Left kidney (tissue), 2 donors: Measurements from ENCODE around the gene LSAMP. TPM values are rescaled to one million over a fixed set of nuclear protein-coding genes. Genes with fewer than 3 reads are reported as not detected.
"Not testable (repeated sequence)": the region's sequence is repeated elsewhere in the genome, so short reads cannot be mapped to it uniquely, and the experiment has no call there.

ENCODE experiments used
- DNase-seq: peaks from one replicate; pipeline ENCODE4 v3.0.0-alpha.2; 2013
- polyA plus RNA-seq: library from polyadenylated mRNA; unstranded; fragments of 120-200 nt; gene quantifications from one replicate; pipeline ENCODE4 v1.2.1, GENCODE V29; 2013; ENCODE audit not compliant: insufficient read length

LSAMP gene
- polyA plus RNA-seq, 1 donor, result 14.2 TPM

- DNase-seq, result no peak
Measured at GRCh38 chr3:116103868-116104530, 341.3 kb downstream of the LSAMP start.

DNA sequence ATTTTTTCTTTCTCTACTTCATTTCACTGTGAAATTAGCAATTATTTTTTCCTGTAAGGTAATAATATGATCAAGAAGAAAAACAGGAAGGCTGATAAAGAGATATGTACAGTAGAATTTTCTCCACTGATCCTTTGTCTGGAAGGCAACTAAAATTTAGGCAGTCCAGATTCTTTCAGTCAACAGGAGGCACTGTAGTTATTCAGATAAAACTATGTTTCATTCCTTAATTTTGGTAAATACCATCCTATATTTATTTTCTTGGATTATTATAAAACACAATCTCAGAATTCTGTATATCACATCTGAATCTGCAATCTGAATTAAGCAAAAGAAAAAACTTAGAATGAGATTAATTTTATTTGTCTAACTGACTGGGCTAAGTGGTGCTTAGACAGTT is 343.2 kb downstream of the LSAMP start:
- DNase-seq, result no peak

DNA sequence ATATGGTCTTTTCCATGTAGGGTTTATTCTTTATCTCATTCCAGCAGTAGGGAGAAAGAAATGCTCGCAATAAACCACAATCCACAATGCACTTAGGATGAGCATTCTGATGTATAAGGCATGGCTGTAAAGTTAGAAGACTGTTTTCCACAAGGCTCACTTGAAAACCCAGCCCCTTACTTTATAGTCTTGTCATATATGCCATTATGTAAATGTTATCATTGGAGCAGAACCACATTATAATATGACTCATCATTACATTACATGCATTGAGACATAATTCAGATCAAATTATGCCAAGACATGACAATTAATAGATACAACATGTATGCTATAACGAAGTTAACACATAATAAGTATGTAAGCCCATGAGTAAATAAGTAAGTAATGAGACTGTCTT is 348.1 kb downstream of the LSAMP start:
- no peak for DNase-seq

DNA sequence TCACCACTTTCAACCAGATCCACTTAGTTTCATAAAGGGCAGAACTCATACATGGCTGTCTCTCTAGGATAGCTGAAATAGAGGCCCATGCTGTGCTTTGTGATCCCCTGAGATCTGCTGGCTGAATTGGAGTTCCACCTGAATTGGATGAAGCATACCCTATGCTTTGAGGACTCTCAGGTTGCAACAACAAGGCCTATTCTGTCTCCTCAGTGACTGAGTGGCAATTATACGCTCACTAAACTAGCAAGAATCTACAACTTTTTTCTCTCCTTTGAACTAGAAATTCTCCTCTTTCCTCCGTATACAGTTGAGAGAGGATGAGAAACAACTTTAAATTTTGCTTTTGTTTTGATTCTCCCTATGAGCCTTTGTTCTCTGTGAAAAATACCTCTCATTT is 348.7 kb downstream of the LSAMP start:
- DNase-seq, result peak; percentile 12

DNA sequence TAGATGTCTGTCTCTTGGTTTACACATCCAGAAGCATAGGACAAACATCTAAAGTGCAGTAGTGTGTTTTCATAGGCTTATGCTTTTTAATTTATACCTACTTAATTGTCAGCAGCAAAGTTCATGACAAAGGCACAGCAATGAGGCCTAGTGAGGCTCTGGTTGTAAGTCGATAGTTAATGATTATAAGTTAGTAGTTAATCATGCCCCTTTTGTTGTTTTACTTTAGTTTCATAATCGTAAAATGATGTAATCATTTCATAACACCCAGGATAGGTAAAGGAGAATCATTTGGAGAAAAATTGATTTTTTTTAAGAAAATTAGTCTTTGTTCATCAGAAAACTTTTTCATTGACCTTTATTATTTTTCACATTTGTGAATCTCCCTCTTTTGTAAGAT is 351.9 kb downstream of the LSAMP start:
- no peak for DNase-seq

DNA sequence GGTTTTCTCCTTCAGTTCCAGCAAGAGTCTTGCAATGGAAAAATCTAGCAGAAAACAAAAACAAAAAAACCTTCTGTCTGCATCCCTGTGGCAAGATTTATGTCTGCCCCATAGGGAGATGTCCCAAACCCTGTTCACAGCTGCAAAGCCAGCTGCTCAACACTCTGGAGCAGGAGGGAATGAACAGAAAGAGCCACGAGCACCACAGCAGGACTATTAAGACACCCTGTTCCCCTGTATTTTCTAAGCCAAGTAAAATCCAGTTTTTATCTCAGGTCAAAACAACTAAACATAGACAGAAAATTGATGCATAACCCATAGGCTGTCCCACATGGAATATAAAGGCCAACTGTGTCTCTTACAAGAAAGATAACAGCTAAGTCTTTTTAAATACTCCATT is 357.9 kb downstream of the LSAMP start:
- peak; percentile 20 for DNase-seq

DNA sequence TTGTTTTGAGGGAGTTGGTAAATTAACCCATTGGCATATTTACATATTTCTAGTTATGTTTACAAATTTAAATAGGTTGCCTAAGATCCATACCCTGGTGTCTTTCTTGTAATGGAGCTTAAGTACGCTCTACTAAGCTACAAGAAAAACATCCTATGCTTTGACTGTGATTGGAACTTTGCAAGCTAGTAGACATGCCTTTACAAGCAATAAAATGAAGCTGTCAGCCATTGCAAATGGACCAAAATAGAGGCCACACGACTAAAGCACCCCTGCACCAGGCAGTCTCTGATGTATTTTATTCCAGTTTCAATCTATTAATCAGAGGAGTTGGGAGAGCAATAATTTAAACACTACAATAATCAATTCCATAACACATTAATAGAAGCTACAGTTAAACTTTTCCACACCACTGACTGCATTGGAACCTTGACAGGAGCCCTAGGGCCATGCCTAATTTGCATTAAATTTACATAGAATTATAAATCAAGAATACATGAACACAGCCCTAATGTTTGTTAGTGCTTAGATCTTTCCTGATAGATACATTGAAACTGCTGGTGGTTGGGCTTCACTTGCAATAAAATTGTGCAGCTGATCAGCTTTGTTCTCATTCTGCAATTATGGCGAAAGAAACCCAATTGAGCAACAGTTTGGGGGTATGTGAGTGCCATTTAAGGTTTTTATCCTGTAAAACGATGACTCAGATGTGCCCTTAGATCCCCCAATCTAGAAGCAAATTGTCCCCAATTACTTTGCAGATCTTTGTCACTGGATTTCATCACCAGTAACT is 360.1 kb downstream of the LSAMP start:
- no peak for DNase-seq

DNA sequence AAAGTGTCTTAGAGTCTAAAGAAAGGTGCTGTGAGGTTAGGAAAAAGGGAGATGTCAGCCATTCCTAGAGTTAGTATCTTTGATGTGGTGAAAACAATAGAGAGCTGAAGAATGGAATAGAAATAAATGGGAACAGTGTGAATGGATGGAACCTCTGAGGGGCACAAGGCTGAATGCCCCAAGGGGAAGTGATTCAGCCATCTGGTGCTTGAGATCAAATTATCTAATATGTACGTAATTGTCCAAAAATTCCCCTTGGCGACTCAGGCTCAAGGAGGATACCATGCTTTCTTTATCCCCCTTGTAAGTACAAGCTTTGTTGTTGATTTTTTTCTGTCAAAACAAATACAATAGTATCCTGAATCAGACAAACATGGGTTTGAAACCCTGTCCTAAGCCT is 361.6 kb downstream of the LSAMP start:
- no peak for DNase-seq

- no peak for DNase-seq
Measured at GRCh38 chr3:116078561-116078960, 366.7 kb downstream of the LSAMP start.

DNA sequence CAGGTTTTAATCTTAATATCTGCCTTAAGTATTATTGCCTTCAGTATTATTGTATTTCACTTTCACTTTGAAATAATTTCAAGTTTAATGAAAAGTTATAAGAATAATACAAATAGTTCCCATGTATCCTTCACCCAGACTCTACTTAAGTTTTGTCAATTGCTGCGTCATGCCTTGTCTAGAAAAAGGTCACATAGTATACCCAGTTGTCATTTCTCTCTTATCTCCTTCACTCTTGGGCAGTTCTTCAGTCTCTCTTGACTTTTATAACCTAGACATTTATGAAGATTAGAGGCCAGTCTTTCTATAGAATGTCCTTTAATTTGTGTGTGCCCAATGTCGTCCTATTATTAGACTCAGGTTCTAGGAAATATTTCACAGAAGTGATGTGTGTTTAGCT is 367.7 kb downstream of the LSAMP start:
- no peak for DNase-seq

DNA sequence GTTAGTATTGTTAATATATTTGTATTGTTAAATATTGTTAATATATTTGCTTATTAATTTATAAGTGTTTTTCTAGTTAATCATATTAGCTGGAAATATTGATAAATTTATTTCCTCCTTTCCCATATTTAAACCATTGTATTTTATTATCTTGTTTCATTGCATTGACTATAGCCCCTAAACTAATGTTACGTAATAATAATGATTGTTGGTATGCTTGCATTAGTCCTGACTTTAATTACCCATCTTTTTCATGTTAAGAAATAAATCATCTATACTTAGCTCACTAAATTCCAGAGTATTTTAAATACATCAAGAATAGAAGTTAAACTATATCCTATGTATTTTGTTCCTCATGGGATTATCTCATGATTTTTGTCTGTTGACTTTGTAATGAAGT is 368.2 kb downstream of the LSAMP start:
- no peak for DNase-seq

- DNase-seq, result not testable (repeated sequence)
Measured at GRCh38 chr3:116070516-116071278, 374.6 kb downstream of the LSAMP start.

DNA sequence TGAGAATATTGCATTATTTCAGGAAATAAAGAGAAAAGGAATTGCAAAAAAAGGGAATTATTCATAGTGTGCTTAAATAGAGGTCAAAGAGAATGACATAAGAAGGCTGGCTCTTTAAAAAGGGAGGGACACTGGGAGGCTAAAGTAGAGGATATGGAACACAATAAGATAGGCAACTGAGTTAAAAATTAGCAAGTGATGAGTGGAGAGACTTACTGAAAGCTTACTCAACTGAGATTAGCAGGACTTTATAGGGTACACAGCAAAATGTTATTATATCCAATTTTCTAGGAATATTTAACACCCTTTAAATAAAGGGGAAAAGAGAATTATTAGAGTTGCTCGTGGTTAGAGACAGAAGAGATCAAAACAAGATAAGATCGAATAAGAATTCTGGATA is 375.2 kb downstream of the LSAMP start:
- no peak for DNase-seq

DNA sequence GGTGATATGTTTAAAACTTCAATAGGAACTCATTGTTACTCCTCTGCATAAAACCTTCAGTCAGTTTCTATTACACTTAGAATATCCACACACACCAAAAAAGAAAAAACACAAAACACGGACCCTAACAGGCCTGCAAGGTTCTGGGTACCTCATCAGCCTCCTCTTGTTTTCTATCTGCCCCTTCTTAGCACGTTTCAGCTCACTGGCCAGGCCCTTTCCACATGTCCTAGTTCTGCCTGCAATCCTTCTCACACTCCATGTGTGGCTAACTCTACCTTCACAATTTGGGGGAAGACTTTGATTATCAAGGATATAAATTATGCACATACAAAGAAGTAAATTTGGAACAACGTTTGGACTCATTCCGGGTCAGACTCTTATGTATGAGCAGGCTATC is 376.3 kb downstream of the LSAMP start:
- no peak for DNase-seq

GRCh38 chr3:116067326-116067725 is 378.0 kb downstream of the LSAMP start:
- DNase-seq, result no peak

- no peak for DNase-seq
Measured at GRCh38 chr3:116065501-116065900, 379.8 kb downstream of the LSAMP start.

- DNase-seq, result no peak
Measured at GRCh38 chr3:116064646-116065045, 380.6 kb downstream of the LSAMP start.

DNA sequence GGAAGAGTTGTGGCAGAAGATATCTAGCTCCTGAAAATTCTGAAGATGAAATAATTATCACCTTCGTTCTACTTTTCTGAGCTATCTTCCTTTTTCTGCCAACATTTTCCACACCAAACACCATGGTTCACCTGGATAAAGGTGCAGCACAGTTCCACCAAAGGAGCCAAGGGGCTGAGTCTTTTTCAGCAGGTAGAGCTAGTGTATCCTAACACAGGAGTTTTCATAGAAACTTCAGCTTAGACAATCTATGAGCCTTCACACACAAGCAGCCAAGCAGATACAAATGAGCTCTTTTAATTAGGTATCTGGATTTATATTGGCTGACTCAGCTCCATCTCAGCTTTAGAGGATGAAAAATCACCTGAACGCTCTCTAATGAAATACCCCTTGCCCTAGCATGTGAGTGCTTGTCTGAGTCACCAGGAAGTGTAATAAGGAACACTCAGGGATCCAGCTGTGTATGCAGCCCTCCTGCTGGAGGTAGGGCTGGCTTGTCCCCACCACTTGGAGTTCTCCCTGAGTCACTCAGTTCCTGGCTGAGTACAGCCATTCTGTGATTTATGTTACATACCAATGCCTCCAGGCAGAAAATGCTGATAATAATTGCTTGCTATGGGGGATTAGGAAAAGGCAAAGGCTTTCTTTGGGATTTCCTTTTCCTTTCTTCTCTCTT is 385.7 kb downstream of the LSAMP start:
- peak; percentile 27 for DNase-seq

DNA sequence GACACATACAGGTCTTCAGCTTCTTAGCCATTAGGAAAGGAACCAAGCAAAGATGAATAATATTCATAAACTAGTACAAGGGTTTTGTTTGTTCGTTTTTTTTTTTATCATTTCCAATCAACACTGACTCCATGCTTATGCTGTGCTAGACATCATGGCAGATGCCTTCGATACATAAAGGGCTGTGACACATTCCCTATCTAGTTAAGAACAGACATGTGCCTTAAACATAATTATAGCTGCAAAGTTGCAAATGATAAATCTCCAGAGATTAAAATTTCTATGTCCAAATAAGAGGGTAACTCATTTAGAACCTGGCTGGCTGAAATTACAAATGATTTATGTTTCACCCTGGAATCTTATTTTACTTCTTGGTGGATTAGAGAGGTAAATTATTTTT is 386.4 kb downstream of the LSAMP start:
- DNase-seq, result no peak

DNA sequence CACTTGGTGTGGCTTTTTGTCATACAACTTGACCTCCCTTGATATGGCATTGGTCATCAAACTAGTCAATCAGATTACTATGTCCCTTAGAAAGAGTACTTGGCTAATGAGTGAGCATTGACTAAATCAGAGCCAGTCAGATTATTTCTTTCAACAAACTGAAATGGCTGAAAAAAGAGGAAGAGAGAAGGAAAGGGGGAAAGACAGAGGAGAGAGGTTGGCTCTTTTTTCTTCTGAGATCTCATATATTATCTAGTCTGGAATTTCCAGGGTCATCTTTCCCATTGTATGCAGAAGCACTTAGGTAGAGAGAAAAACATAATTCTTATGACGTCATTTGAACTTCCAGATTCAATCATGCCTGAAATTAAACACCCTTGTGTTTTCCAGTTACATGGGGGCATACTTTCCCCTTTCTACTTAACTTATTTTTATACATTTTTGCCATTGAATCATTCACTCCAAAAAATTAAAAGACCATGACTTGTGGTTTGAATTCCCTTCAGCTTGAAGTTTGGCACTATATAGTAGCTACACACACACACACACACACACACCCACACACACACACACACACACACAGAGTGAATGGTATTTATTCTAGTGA is 387.8 kb downstream of the LSAMP start:
- no peak for DNase-seq

DNA sequence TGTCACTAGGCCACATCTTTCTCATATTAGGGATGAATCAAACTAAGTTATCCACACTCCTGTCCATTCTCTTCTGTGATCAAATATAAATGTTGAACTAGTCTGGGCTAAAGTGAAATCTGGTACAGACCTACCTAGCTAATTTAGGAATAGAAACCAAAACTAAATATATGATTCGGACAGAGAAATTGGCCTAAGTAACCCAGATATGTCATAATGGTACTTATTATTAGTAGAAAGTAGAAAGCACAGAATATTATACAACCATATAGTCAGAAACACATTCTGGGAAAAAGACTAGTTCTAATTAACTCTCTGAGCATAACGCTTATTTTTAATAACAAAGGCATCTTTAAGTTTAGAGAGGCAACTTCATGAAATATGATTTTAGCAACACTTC is 389.0 kb downstream of the LSAMP start:
- no peak for DNase-seq

DNA sequence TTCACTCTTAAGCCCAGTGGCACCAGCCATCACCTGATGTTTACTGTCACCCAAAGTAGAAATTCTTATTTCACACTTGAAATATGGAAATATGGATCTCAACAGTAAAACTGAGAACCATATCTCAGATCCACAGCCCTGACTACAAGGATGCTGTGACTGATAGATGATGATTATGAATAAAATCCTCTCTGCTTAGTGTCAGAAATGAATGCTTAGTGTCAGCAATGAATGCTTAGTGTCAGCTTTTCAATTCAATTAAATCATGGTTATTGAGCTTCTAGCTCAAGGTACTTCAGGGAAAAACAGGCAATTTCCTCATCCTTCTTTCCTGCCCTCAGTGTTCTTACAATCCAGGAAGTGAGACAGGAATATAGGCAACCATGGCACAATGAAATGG is 392.3 kb downstream of the LSAMP start:
- DNase-seq, result no peak
